HCT116 (cell line): Measurements from ENCODE around the gene DONSON. TPM values are rescaled to one million over a fixed set of nuclear protein-coding genes. Genes with fewer than 3 reads are reported as not detected.

ENCODE experiments used
- ATAC-seq: fragments of 200-7000 bp; cut with Tn5 transposase; 2 replicates; pipeline ENCODE4 v1.9.1; 2020; ENCODE audit warnings: mild to moderate bottlenecking, moderate library complexity
- BruUV-seq: library from RNA; stranded (reverse); fragments of 400-500 nt; replicated peaks from 2 replicates; lab custom pipeline; 2021; lab: Mats Ljungman, UMichigan
- CTCF ChIA-PET: fragments of 300-600 bp; sonication (Branson Sonifier 250); formaldehyde crosslinking; loops from one replicate; lab custom pipeline; 2021; ENCODE audit warnings: antibody characterized with exemption; lab: Charles Lee
- POLR2A ChIA-PET: fragments of 300-600, 350-600 bp; sonication (Branson Sonifier 250); formaldehyde crosslinking; loops from one replicate; lab custom pipeline; 2021; ENCODE audit warnings: antibody characterized with exemption; lab: Charles Lee
- RAD21 ChIA-PET, 2 experiments: fragments of 300-600 bp; sonication (Branson Sonifier 250); formaldehyde crosslinking; loops; one replicate each; lab custom pipeline; 2023; ENCODE audit warnings: low total read pairs in 2 of 2; ENCODE audit not compliant: uncharacterized antibody in 2 of 2, unreplicated experiment in 2 of 2, low non-redundant PET in 1 of 2; lab: Charles Lee
- DNase-seq: peaks from one replicate; pipeline ENCODE4 v3.0.0-alpha.2; 2010; ENCODE audit warnings: low read depth, low spot score
- H2AFZ ChIP-seq: fragments of 200-600 bp; shearing (Covaris generic), sonication (generic); 2 replicates; pipeline ENCODE4 v1.6.1; 2017; ENCODE audit warnings: low read depth, mixed run types, mixed read lengths, antibody characterized with exemption, low read length; ENCODE audit not compliant: poor library complexity, severe bottlenecking
- H3K27ac ChIP-seq: 2 replicates; pipeline ENCODE4 v1.5.1; 2012; ENCODE audit warnings: low read depth, low read length
- H3K27me3 ChIP-seq: fragments of 200-600 bp; sonication (generic); 2 replicates; pipeline ENCODE4 v1.6.1; 2016; ENCODE audit warnings: mixed run types, low read length, mixed read lengths; ENCODE audit not compliant: insufficient read depth
- H3K36me3 ChIP-seq, 2 experiments: fragments of 200-500 bp in 1 of 2; fragments of 200-600 bp in 1 of 2; sonication (Bioruptor generic) in 1 of 2; sonication (generic) in 1 of 2; 2 replicates each; pipeline versions ENCODE4 v1.5.1 to v1.6.1; 2014 to 2016; ENCODE audit warnings: low read length in 2 of 2, inconsistent platforms in 1 of 2, mixed read lengths in 1 of 2, mixed run types in 1 of 2; ENCODE audit not compliant: insufficient read depth in 2 of 2, control insufficient read depth in 1 of 2
- H3K4me1 ChIP-seq, 2 experiments: fragments of 200-600 bp in 1 of 2; sonication (generic) in 1 of 2; 2 replicates each; pipeline versions ENCODE4 v1.5.1 to v1.6.1; 2012 to 2017; ENCODE audit warnings: low read length in 2 of 2, inconsistent platforms in 1 of 2, mild to moderate bottlenecking in 1 of 2, mixed read lengths in 1 of 2, mixed run types in 1 of 2, moderate library complexity in 1 of 2; ENCODE audit not compliant: insufficient read depth in 2 of 2, control insufficient read depth in 1 of 2
- H3K4me2 ChIP-seq: fragments of 200-600 bp; sonication (generic); 2 replicates; pipeline ENCODE4 v1.6.1; 2017; ENCODE audit warnings: mixed run types, low read length, mixed read lengths
- H3K4me3 ChIP-seq, 2 experiments: fragments of 200-600 bp in 1 of 2; sonication (generic) in 1 of 2; replicated peaks in 1 of 2; 2 replicates each; pipeline ENCODE4 v1.5.1; 2011 to 2016; ENCODE audit warnings: low read length in 2 of 2, control low read depth in 1 of 2, low read depth in 1 of 2, mild to moderate bottlenecking in 1 of 2, mixed read lengths in 1 of 2, mixed run types in 1 of 2
- H3K79me2 ChIP-seq: fragments of 200-600 bp; sonication (generic); 2 replicates; pipeline ENCODE4 v1.6.1; 2017; ENCODE audit warnings: mild to moderate bottlenecking, mixed run types, low read length, moderate library complexity, mixed read lengths; ENCODE audit not compliant: insufficient read depth
- H3K9ac ChIP-seq: fragments of 200-600 bp; sonication (generic); 2 replicates; pipeline ENCODE4 v1.6.1; 2016; ENCODE audit warnings: low read length, mixed read lengths
- H3K9me2 ChIP-seq: fragments of 200-600 bp; sonication (generic), shearing (Covaris generic); 2 replicates; pipeline ENCODE4 v1.6.1; 2017; ENCODE audit warnings: mixed run types, mild to moderate bottlenecking, moderate library complexity; ENCODE audit not compliant: insufficient read depth
- H3K9me3 ChIP-seq, 2 experiments: fragments of 200-500 bp in 1 of 2; fragments of 200-600 bp in 1 of 2; sonication (Bioruptor generic) in 1 of 2; sonication (generic) in 1 of 2; 2 replicates each; pipeline ENCODE4 v1.6.1; 2014 to 2017; ENCODE audit warnings: low read length in 2 of 2, mixed read lengths in 2 of 2, inconsistent platforms in 1 of 2, low read depth in 1 of 2, mild to moderate bottlenecking in 1 of 2, mixed run types in 1 of 2, moderate library complexity in 1 of 2; ENCODE audit not compliant: control insufficient read depth in 1 of 2, insufficient read depth in 1 of 2
- H4K20me1 ChIP-seq: fragments of 200-600 bp; sonication (generic), shearing (Covaris generic); 2 replicates; pipeline ENCODE4 v1.6.1; 2017; ENCODE audit warnings: mixed run types, mild to moderate bottlenecking, moderate library complexity; ENCODE audit not compliant: insufficient read depth
- CBX3 ChIP-seq: IDR thresholded peaks from 2 replicates; pipeline ENCODE4 v1.6.1; 2012; ENCODE audit warnings: low read depth
- CEBPB ChIP-seq: IDR thresholded peaks from 2 replicates; pipeline ENCODE4 v1.6.1; 2012; ENCODE audit warnings: low read depth
- ELF1 ChIP-seq: IDR thresholded peaks from 2 replicates; pipeline ENCODE4 v1.6.1; 2012; ENCODE audit warnings: low read depth, borderline replicate concordance
- EZH2 ChIP-seq: fragments of 200-600 bp; sonication (generic); IDR thresholded peaks from 2 replicates; pipeline ENCODE4 v1.6.1; 2017; ENCODE audit warnings: antibody characterized with exemption, mixed run types
- FOSL1 ChIP-seq: IDR thresholded peaks from 2 replicates; pipeline ENCODE4 v1.6.1; 2012; ENCODE audit warnings: low read depth
- POLR2A ChIP-seq: IDR thresholded peaks from 2 replicates; pipeline ENCODE4 v1.7.0; 2011; ENCODE audit warnings: borderline replicate concordance; ENCODE audit not compliant: insufficient read depth, insufficient read length; ENCODE audit errors: extremely low read depth
- SP1 ChIP-seq: IDR thresholded peaks from 2 replicates; pipeline ENCODE4 v1.6.1; 2012; ENCODE audit warnings: low read depth
- SRF ChIP-seq: IDR thresholded peaks from 2 replicates; pipeline ENCODE4 v1.6.1; 2012; ENCODE audit warnings: low read depth
- TCF7L2 ChIP-seq: IDR thresholded peaks from 2 replicates; pipeline ENCODE4 v1.7.0; 2011; ENCODE audit warnings: borderline replicate concordance, inconsistent platforms; ENCODE audit not compliant: insufficient read depth, insufficient read length; ENCODE audit errors: extremely low read depth
- YY1 ChIP-seq: IDR thresholded peaks from 2 replicates; pipeline ENCODE4 v1.6.1; 2011; ENCODE audit warnings: low read length, low read depth, moderate library complexity, mild to moderate bottlenecking; ENCODE audit not compliant: insufficient replicate concordance; ENCODE audit errors: extremely low read depth
- ZBTB33 ChIP-seq: IDR thresholded peaks from 2 replicates; pipeline ENCODE4 v1.6.1; 2011; ENCODE audit warnings: mild to moderate bottlenecking, low read length, moderate library complexity; ENCODE audit not compliant: insufficient replicate concordance; ENCODE audit errors: extremely low read depth
- ZFX ChIP-seq: fragments of 450-650 bp; IDR thresholded peaks from 2 replicates; pipeline ENCODE4 v1.6.1; 2017
- intact Hi-C: fragments of 100-400 bp; cut with micrococcal nuclease; formaldehyde crosslinking; loops from 2 replicates; pipeline ENCODE4 v1.10.0; 2022
- total RNA-seq: library from RNA; stranded (reverse); gene quantifications from one replicate; pipeline ENCODE4 v1.2.1, GENCODE V29; 2021; ENCODE audit not compliant: unreplicated experiment
- TF ChIP-seq, protein P1 (sequence below), 3 experiments: fragments of 200-600 bp in 1 of 3; sonication (generic) in 1 of 3; IDR thresholded peaks in 2 of 3; conservative IDR thresholded peaks in 1 of 3; 2 replicates each; pipeline ENCODE4 v1.5.1; 2012 to 2017; ENCODE audit warnings: low read depth in 2 of 3, low read length in 2 of 3, antibody characterized with exemption in 1 of 3, borderline replicate concordance in 1 of 3, control low read depth in 1 of 3, mild to moderate bottlenecking in 1 of 3, mixed read lengths in 1 of 3, mixed run types in 1 of 3, moderate library complexity in 1 of 3; ENCODE audit not compliant: insufficient read depth in 1 of 3
- TF ChIP-seq, protein P2 (sequence below): IDR thresholded peaks from 2 replicates; pipeline ENCODE4 v1.6.1; 2012
- TF ChIP-seq, protein P3 (sequence below): IDR thresholded peaks from 2 replicates; pipeline ENCODE4 v1.6.1; 2012

The DONSON gene
- total RNA-seq, 1 experiment from 2014 or later, result 31.7 TPM

DNA sequence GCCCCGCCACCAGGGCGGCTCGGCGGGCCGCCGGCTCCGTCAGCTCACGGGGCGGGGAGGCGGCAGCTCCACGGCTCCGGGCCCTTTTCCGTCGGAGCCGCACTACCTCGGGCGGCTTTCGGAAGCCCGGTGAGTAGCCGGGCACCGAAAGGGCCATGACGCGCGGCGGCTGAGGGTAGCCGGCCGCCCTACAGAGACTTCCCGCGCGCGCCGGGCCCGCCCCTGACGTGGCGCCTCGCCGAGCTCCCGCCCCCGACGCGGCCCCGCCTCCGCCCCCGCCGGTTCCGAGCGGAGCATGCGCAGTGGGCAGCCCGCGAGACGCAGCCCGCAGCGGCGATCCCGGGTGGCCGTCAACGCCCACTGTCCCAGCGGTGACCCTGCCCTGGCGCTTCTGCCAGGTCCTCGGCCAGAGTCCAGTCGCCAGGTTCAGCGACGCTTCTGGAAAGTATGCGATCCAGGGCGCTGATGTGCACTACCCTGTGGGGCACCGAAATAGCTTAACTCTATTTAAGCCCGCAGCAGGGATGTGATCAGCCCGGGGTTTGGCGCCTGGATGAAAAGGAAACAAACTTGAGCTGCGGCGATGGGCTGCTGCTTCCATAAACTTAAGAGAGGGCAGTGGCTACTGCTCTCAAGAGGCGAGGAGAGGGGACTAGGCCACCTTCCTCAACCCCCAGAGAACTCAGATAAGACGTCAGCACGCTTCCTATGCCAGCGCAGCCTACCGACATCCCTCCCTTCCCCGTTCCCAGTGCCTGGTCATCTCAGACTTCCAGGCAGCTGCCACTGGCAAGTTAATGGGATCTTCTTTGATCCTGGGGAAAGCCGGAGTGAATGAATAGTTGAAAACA lies at the start of gene DONSON (continued):
- TF ChIP-seq, protein P1, sequence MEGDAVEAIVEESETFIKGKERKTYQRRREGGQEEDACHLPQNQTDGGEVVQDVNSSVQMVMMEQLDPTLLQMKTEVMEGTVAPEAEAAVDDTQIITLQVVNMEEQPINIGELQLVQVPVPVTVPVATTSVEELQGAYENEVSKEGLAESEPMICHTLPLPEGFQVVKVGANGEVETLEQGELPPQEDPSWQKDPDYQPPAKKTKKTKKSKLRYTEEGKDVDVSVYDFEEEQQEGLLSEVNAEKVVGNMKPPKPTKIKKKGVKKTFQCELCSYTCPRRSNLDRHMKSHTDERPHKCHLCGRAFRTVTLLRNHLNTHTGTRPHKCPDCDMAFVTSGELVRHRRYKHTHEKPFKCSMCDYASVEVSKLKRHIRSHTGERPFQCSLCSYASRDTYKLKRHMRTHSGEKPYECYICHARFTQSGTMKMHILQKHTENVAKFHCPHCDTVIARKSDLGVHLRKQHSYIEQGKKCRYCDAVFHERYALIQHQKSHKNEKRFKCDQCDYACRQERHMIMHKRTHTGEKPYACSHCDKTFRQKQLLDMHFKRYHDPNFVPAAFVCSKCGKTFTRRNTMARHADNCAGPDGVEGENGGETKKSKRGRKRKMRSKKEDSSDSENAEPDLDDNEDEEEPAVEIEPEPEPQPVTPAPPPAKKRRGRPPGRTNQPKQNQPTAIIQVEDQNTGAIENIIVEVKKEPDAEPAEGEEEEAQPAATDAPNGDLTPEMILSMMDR (IDR thresholded peaks at IDR 0.05 in 2 of 3, conservative IDR thresholded peaks at IDR 0.05 in 1 of 3; ENCODE audit: borderline replicate concordance in 1 of 3, insufficient read depth in 1 of 3, low read depth in 2 of 3, low read length in 2 of 3), result no peak
- TF ChIP-seq ZFX, result peak; percentile 58; the same call in 1 of the 2 replicates
- no peak for TF ChIP-seq YY1
- no peak for TF ChIP-seq CBX3
- TF ChIP-seq FOSL1, result no peak
- 0 out of 2 replicates have a peak, but pooled peaks have one; percentile 39 for TF ChIP-seq SP1
- TF ChIP-seq, protein P2, sequence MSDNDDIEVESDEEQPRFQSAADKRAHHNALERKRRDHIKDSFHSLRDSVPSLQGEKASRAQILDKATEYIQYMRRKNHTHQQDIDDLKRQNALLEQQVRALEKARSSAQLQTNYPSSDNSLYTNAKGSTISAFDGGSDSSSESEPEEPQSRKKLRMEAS, result peak; percentile 26; the same call in 1 of the 2 replicates
- peak; percentile 58 for TF ChIP-seq POLR2A

DNA sequence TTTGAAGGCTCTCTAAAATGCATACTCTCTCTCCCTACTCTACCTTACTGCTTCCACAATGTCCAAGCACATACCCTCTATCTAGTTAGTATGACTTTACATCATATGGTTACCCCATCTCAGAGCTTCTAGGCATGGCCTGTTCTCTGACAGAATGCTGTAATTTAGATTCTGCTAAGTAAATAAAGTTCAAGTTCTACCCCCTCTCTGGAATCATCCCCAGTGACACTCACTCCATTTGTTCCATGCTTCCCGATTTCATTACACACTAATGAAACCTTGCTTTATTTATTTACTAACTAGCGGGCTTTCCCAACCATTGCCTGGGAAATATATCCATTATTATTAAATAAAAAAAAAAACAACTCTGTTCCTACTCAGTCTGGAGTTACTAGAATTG lies 45.8 kb upstream of the DONSON start:
- no peak for TF ChIP-seq ZBTB33
- TF ChIP-seq ELF1, result no peak
- TF ChIP-seq SP1, result no peak
- TF ChIP-seq FOSL1, result no peak
- TF ChIP-seq, protein P1 (IDR thresholded peaks at IDR 0.05 in 2 of 3, conservative IDR thresholded peaks at IDR 0.05 in 1 of 3; ENCODE audit: borderline replicate concordance in 1 of 3, insufficient read depth in 1 of 3, low read depth in 2 of 3, low read length in 2 of 3), result no peak
- TF ChIP-seq ZFX, result no peak
- TF ChIP-seq, protein P3, sequence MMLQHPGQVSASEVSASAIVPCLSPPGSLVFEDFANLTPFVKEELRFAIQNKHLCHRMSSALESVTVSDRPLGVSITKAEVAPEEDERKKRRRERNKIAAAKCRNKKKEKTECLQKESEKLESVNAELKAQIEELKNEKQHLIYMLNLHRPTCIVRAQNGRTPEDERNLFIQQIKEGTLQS, result no peak
- no peak for TF ChIP-seq CEBPB
- TF ChIP-seq TCF7L2, result no peak
- TF ChIP-seq EZH2, result no peak
- TF ChIP-seq SRF, result no peak
- TF ChIP-seq, all 23 proteins: peak for 0
- Histone ChIP-seq H3K4me2 (no peak overlapping the region), H3K36me3 (peaks cover 2 to 4% of the 10 kb centered on the region in 2 experiments; a peak in 1 of 4 replicates), H3K4me1 (no peaks in the 10 kb centered on the region), H4K20me1 (no peaks in the 10 kb centered on the region), H3K4me3 (no peak overlapping the region), H3K9me2 (no peaks in the 10 kb centered on the region), H3K79me2 (peaks cover 52% of the 10 kb centered on the region), H3K27me3 (no peaks in the 10 kb centered on the region), H3K27ac (no peak overlapping the region), H3K9me3 (no peaks in the 10 kb centered on the region), H3K9ac (no peak overlapping the region), H2AFZ (no peak overlapping the region)
- DNase-seq (no peak), ATAC-seq (no peak)
- ChIA-PET CTCF (no interaction called here), POLR2A (no interaction called here), RAD21 (no interaction called here)
- no TSS peak for BruUV-seq
- intact Hi-C loops, result no loop called here
